Measurements from ENCODE around the gene SLC44A1. TPM values are rescaled to one million over a fixed set of nuclear protein-coding genes. Genes with fewer than 3 reads are reported as not detected.

Gene SLC44A1
- polyA plus RNA-seq, 2 of the 4 experiments (the other 2 are of a cell fraction): 19.6 to 27.2 TPM

DNA sequence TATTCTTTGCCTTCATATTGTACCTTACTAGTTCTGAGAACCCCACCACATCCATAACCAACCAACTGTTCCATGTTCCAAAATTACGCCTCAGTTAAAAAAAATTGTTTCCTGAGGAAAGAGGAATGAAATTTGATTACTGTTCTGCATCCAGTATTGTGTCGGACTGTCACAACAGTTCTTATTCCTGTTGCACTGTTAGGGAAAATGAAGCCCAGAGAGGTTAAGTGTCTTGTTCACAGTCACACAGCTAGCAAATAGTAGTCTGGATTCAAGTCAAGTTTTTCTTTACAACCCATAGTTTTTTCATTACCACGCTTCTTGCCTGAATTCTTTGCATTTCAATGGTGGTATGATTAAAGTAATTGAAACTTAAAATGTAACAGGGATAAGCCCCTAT is 207.7 kb downstream of the SLC44A1 start:
- Histone ChIP-seq H3K4me3 (no peak overlapping the region), H3K4me1 (peaks cover 15% of the 10 kb centered on the region; the same call in 2 of the 3 replicates), H3K9me3 (no peaks in the 10 kb centered on the region), H3K4me2 (no peak overlapping the region), H3K27ac (no peak overlapping the region)
- FAIRE-seq (no peak), DNase-seq (ENCODE audit: low read depth in 1 of 2, low spot score in 1 of 2) (no peak), ATAC-seq (no peak)
- WGBS (ENCODE audit: missing lambda C conversion rate): 89% methylated on average over 3 of the region's 3 CpGs
- POLR2A ChIA-PET: no interaction called here
- CTCF ChIA-PET: interaction anchor here (1.0 to 1.1 kb wide), 2 partner anchors 9 to 12 kb away, joined by 3 read pairs; no protein-coding TSS in a partner anchor
- TF ChIP-seq ZFP36 (IDR thresholded peaks at IDR 0.05; ENCODE audit: borderline replicate concordance, partially characterized antibody) (peak; percentile 41), CHD4 (IDR thresholded peaks at IDR 0.05; ENCODE audit: borderline replicate concordance) (no peak)

DNA sequence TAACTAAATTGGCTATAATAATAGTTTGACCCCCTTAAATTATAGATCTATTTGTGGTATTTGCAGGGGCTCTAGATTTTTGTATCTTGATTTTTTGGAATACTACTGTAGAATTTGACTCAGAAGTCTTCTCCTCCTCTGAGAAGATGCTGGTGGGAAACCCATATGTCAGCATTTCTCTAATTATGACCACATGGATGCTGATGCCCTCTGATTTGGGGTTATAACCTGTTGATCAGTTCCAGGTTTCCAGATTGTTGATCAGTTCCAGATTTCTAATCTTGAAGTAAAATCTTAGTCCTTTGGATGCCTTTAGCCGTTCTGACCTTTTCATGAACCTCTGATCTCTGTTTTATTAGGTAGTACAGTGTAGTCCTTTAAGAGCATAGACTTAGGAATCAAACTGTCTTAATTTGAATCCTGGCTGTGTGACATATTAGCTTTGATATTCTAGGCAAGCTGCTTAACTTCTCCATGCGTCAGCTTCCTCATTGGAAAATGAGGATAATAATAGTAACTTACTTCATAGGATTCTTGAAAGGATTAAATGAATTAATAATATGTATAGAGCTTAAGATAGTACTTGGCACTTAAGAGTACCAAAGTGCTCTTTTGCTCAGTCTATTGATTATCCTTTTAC is 211.5 kb downstream of the SLC44A1 start:
- H3K27ac ChIP-seq: no peak overlapping the region
- no peaks in the 10 kb centered on the region for H3K9me3 ChIP-seq
- TF ChIP-seq MAFK (IDR thresholded peaks at IDR 0.05; ENCODE audit: partially characterized antibody) (peak; percentile 60), ESRRA (IDR thresholded peaks at IDR 0.05; ENCODE audit: borderline replicate concordance, low read length) (no peak)
- DNase-seq (ENCODE audit: low read depth in 1 of 2, low spot score in 1 of 2) (no peak), ATAC-seq (no peak), FAIRE-seq (no peak)
- ChIA-PET POLR2A (no interaction called here), CTCF (interaction anchor here (1.1 to 1.6 kb wide), 2 partner anchors 11 to 41 kb away, joined by 3 read pairs; no protein-coding TSS in a partner anchor)
- 0 out of 3 replicates have a peak, but pooled peaks cover 4% of the 10 kb centered on the region for H3K4me1 ChIP-seq
- WGBS (ENCODE audit: missing lambda C conversion rate): 80% methylated on average over 2 of the region's 2 CpGs
- H3K4me3 ChIP-seq: no peak overlapping the region
- H3K4me2 ChIP-seq: no peak overlapping the region

DNA sequence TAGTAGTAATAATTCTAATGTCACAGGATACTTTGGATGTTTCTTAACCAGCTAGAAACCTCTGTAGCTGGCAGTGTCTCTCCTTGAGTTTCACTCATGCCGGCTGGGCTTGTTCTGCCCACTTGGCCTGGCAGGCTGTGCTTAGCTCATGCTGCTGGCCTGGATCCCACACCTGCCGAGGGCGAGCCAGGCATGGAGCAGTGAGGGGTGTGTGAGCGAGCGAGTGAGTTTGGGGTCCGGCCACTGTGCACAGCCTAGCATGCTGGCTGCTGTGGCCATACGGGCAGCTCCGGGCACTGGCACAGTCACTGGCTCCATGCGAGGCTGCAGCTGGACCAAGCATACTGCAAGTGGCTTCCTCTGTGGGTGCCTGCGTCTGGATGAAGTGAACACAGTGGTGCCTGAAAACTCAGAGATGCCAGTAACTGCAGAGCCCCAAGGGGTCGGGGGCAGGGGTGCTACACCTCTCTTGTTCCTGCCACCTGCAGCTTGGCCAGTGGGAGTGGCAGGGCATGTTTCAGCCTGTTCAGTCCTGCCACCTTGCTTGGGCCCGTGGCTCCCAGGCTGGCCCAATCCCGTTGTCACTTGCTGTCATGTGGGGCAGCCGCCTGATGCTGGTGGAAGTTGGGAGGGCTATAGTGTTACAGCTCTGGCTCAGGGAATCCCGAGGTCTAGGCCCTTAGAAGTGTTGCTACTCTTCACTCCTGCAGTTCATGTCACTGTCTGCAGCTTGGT is 213.3 kb downstream of the SLC44A1 start:
- no peak; a peak in 1 of 6 replicates for ATAC-seq
- 94% methylated on average over 11 of the region's 15 CpGs for whole genome bisulfite sequencing (ENCODE audit: missing lambda C conversion rate)
- Histone ChIP-seq H3K4me1 (no peaks in the 10 kb centered on the region), H3K4me2 (no peak overlapping the region), H3K9me3 (no peaks in the 10 kb centered on the region), H3K27ac (no peak overlapping the region), H3K4me3 (no peak overlapping the region)
- POLR2A ChIA-PET: interaction anchor here (1.1 kb wide), 1 partner anchor 11 kb away, joined by 3 read pairs; no protein-coding TSS in a partner anchor
- no peak for DNase-seq (ENCODE audit: low read depth in 1 of 2, low spot score in 1 of 2)
- no peak for FAIRE-seq
- CTCF ChIA-PET: interaction anchor here (0.7 to 1.6 kb wide), 2 partner anchors 10 to 43 kb away, joined by 3 read pairs; no protein-coding TSS in a partner anchor
- no peak for TF ChIP-seq RAD21 (conservative IDR thresholded peaks at IDR 0.05 in 1 of 2, IDR thresholded peaks at IDR 0.05 in 1 of 2)

GRCh38 chr9:105458404-105458803 is 214.0 kb downstream of the SLC44A1 start:
- Histone ChIP-seq H3K4me2 (no peak overlapping the region), H3K4me3 (no peak overlapping the region), H3K4me1 (no peaks in the 10 kb centered on the region), H3K9me3 (no peaks in the 10 kb centered on the region), H3K27ac (no peak overlapping the region)
- no peak for DNase-seq (ENCODE audit: low read depth in 1 of 2, low spot score in 1 of 2)
- CTCF ChIA-PET: interaction anchor here (0.7 kb wide), 1 partner anchor 11 kb away, joined by 3 read pairs; no protein-coding TSS in a partner anchor
- 91% methylated on average over 3 of the region's 3 CpGs for WGBS (ENCODE audit: missing lambda C conversion rate)
- peak in 1 of 2 experiments; percentile 44; a peak in 2 of 6 replicates for ATAC-seq
- TF ChIP-seq JUN (IDR thresholded peaks at IDR 0.05): no peak
- TF ChIP-seq NFE2L2 (conservative IDR thresholded peaks at IDR 0.05; ENCODE audit: low read length): no peak
- no peak for TF ChIP-seq ZNF302 (CRISPR knock-in tag; IDR thresholded peaks at IDR 0.05)
- TF ChIP-seq MAFK (IDR thresholded peaks at IDR 0.05; ENCODE audit: partially characterized antibody): no peak
- TF ChIP-seq CBX2 (IDR thresholded peaks at IDR 0.05; ENCODE audit: borderline replicate concordance, low read depth): no peak
- no peak for TF ChIP-seq EP300 (IDR thresholded peaks at IDR 0.05)
- TF ChIP-seq PHF8 (IDR thresholded peaks at IDR 0.05; ENCODE audit: borderline replicate concordance, low read depth): no peak
- no peak for TF ChIP-seq CBX8 (IDR thresholded peaks at IDR 0.05)
- no peak for TF ChIP-seq POLR2A (IDR thresholded peaks at IDR 0.05; ENCODE audit: low read length)
- POLR2A ChIA-PET: no interaction called here
- no peak for FAIRE-seq

DNA sequence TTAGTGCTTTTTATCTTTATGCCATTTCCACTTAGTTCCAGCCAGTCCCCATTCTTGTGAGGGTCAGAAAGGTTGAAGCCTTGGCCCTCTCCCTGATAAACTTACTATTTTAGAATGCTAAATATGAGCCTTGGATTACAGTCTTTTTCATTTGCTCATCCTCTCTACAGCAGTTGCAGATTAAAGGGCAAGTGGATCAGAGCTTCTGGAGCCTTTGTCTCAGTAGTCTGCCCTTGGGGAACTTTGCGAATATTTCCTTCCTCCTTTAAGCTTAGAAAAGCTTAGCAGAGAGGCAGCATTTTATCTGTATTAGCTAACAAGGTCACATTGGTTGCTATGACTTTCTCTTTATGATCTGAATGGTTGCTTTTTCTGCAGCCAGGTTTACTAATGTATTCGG is 214.9 kb downstream of the SLC44A1 start:
- 81% methylated on average over 2 of the region's 2 CpGs for WGBS (ENCODE audit: missing lambda C conversion rate)
- Histone ChIP-seq H3K4me1 (no peaks in the 10 kb centered on the region), H3K27ac (no peak overlapping the region), H3K4me3 (no peak overlapping the region), H3K4me2 (no peak overlapping the region), H3K9me3 (no peaks in the 10 kb centered on the region)
- no peak for ATAC-seq
- ChIA-PET POLR2A (interaction anchor here (1.4 kb wide), 1 partner anchor 11 kb away, joined by 6 read pairs; no protein-coding TSS in a partner anchor), CTCF (no interaction called here)
- no peak for FAIRE-seq
- TF ChIP-seq EP300 (IDR thresholded peaks at IDR 0.05): no peak
- no peak for TF ChIP-seq NFE2L2 (conservative IDR thresholded peaks at IDR 0.05; ENCODE audit: low read length)
- no peak for TF ChIP-seq RARB (CRISPR knock-in tag; IDR thresholded peaks at IDR 0.05)
- DNase-seq (ENCODE audit: low read depth in 1 of 2, low spot score in 1 of 2): no peak
